ENCODE data around the gene FAM136A.

DNA sequence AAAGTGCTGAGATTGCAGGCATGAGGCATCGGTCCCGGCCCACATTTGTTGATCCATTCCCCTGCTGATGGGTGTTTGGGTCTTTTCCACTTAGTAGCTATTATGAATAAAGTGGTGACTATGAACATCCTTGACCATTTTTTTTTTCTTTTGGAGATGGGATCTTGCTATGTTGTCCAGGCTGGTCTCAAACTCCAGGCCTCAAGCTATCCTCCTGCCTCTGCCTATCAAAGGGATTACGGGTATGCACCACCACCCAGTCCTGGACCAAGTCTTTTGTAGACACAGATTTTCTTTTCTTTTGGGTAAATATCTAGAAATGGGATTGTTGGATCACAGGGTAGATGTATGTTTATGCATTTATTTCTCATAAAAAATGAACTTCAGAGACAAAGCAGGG lies 1.3 kb upstream of the FAM136A start:
- TF ChIP-seq CTCF (conservative IDR thresholded peaks at IDR 0.05; ENCODE audit: low read depth, low read length) (no peak), EZH2 (IDR thresholded peaks at IDR 0.05; ENCODE audit: borderline replicate concordance, low read depth, low read length, poor library complexity, severe bottlenecking) (no peak)

Measured in A673 (cell line).